HG02970 (cell line): Measurements from ENCODE around the gene ATF6B.
"Not testable (repeated sequence)": the region's sequence is repeated elsewhere in the genome, so short reads cannot be mapped to it uniquely, and the experiment has no call there.

Source experiments
- ATAC-seq: cut with Tn5 transposase; IDR thresholded peaks from one replicate; pipeline ENCODE4 v1.9.1; 2021; ENCODE audit warnings: mild to moderate bottlenecking, moderate library complexity, moderate number of reproducible peaks; ENCODE audit not compliant: unreplicated experiment, low FRiP score

The ATF6B gene

GRCh38 chr6:32109114-32109764, 18.8 kb downstream of the ATF6B start, which contains the start of gene TNXB:
Gene TNXB, minus strand, starts transcription at chr6:32109338. Its CDS starts 11,140 bp downstream, at chr6:32098198.
- ATAC-seq = no peak

- no peak for ATAC-seq
Measured at GRCh38 chr6:32108727-32109113, 19.3 kb downstream of the ATF6B start.

- ATAC-seq = no peak
Measured at GRCh38 chr6:32108094-32108627, 19.9 kb downstream of the ATF6B start.

- ATAC-seq = no peak
Measured at GRCh38 chr6:32107406-32107805, 20.6 kb downstream of the ATF6B start.

GRCh38 chr6:32105433-32105832, 22.6 kb downstream of the ATF6B start:
- ATAC-seq = no peak

- no peak for ATAC-seq
Measured at GRCh38 chr6:32102255-32102654, 25.8 kb downstream of the ATF6B start.

GRCh38 chr6:32100251-32100650, 27.8 kb downstream of the ATF6B start:
- not testable (repeated sequence) for ATAC-seq

- no peak for ATAC-seq
Measured at GRCh38 chr6:32097364-32097763, 30.7 kb downstream of the ATF6B start.

- ATAC-seq = no peak
Measured at GRCh38 chr6:32096394-32097258, 31.4 kb downstream of the ATF6B start.

- ATAC-seq = no peak
Measured at GRCh38 chr6:32096087-32096393, 32.0 kb downstream of the ATF6B start.

- ATAC-seq = no peak
Measured at GRCh38 chr6:32095338-32096086, 32.5 kb downstream of the ATF6B start.

- ATAC-seq = no peak
Measured at GRCh38 chr6:32092760-32093497, 35.1 kb downstream of the ATF6B start.

- no peak for ATAC-seq
Measured at GRCh38 chr6:32089082-32089828, 38.8 kb downstream of the ATF6B start.

GRCh38 chr6:32088487-32089049, 39.5 kb downstream of the ATF6B start:
- ATAC-seq = no peak

- ATAC-seq = no peak
Measured at GRCh38 chr6:32087574-32088486, 40.2 kb downstream of the ATF6B start.

- ATAC-seq = no peak
Measured at GRCh38 chr6:32086661-32087573, 41.1 kb downstream of the ATF6B start.

GRCh38 chr6:32085759-32086459, 42.1 kb downstream of the ATF6B start:
- no peak for ATAC-seq
